ENCODE data around the gene UNC5C.
"Not testable (repeated sequence)": the region's sequence is repeated elsewhere in the genome, so short reads cannot be mapped to it uniquely, and the experiment has no call there.

The UNC5C gene

GRCh38 chr4:95161781-95162469, 386.8 kb downstream of the UNC5C start:
- DNase-seq = no peak

- DNase-seq = no peak
These were observed 389.4 kb downstream of the UNC5C start for GRCh38 chr4:95159384-95159783.

GRCh38 chr4:95158626-95159025, 390.1 kb downstream of the UNC5C start:
- DNase-seq = no peak

- DNase-seq = no peak
These were observed 390.7 kb downstream of the UNC5C start for GRCh38 chr4:95158045-95158444.

- no peak for DNase-seq
These were observed 391.2 kb downstream of the UNC5C start for GRCh38 chr4:95157596-95157995.

- DNase-seq = no peak
These were observed 392.4 kb downstream of the UNC5C start for GRCh38 chr4:95156452-95156765.

- DNase-seq = peak in 1 of 2 donors; percentile 62
These were observed 392.9 kb downstream of the UNC5C start for GRCh38 chr4:95155759-95156451.

- DNase-seq = no peak
These were observed 395.6 kb downstream of the UNC5C start for GRCh38 chr4:95153182-95153581.

- no peak for DNase-seq
These were observed 397.5 kb downstream of the UNC5C start for GRCh38 chr4:95151255-95151654.

- no peak for DNase-seq
These were observed 405.8 kb downstream of the UNC5C start for GRCh38 chr4:95142932-95143331.

- DNase-seq = no peak
These were observed 407.4 kb downstream of the UNC5C start for GRCh38 chr4:95141361-95141760.

- not testable (repeated sequence) for DNase-seq
These were observed 409.3 kb downstream of the UNC5C start for GRCh38 chr4:95139424-95139823.

- not testable (repeated sequence) for DNase-seq
These were observed 414.8 kb downstream of the UNC5C start for GRCh38 chr4:95134016-95134415.

- DNase-seq = peak in 1 of 2 donors; percentile 14
These were observed 418.9 kb downstream of the UNC5C start for GRCh38 chr4:95129821-95130311.

GRCh38 chr4:95129031-95129430, 419.7 kb downstream of the UNC5C start:
- DNase-seq = no peak

- no peak for DNase-seq
These were observed 423.8 kb downstream of the UNC5C start for GRCh38 chr4:95124906-95125504.

- DNase-seq = no peak
These were observed 426.8 kb downstream of the UNC5C start for GRCh38 chr4:95122001-95122400.

GRCh38 chr4:95120456-95120855, 428.3 kb downstream of the UNC5C start:
- no peak for DNase-seq

- no peak for DNase-seq
These were observed 430.3 kb downstream of the UNC5C start for GRCh38 chr4:95118497-95118896.

- DNase-seq = no peak
These were observed 434.3 kb downstream of the UNC5C start for GRCh38 chr4:95114521-95114920.
